HCT116 (cell line): ENCODE results near the gene FTO. TPM values are rescaled to one million over a fixed set of nuclear protein-coding genes. Genes with fewer than 3 reads are reported as not detected.

Source experiments
- ATAC-seq: fragments of 200-7000 bp; cut with Tn5 transposase; 2 replicates; pipeline ENCODE4 v1.9.1; 2020; ENCODE audit warnings: mild to moderate bottlenecking, moderate library complexity
- BruUV-seq: library from RNA; stranded (reverse); fragments of 400-500 nt; replicated peaks from 2 replicates; lab custom pipeline; 2021; lab: Mats Ljungman, UMichigan
- CTCF ChIA-PET: fragments of 300-600 bp; sonication (Branson Sonifier 250); formaldehyde crosslinking; loops from one replicate; lab custom pipeline; 2021; ENCODE audit warnings: antibody characterized with exemption; lab: Charles Lee
- POLR2A ChIA-PET: fragments of 300-600, 350-600 bp; sonication (Branson Sonifier 250); formaldehyde crosslinking; loops from one replicate; lab custom pipeline; 2021; ENCODE audit warnings: antibody characterized with exemption; lab: Charles Lee
- RAD21 ChIA-PET, 2 experiments: fragments of 300-600 bp; sonication (Branson Sonifier 250); formaldehyde crosslinking; loops; one replicate each; lab custom pipeline; 2023; ENCODE audit warnings: low total read pairs in 2 of 2; ENCODE audit not compliant: uncharacterized antibody in 2 of 2, unreplicated experiment in 2 of 2, low non-redundant PET in 1 of 2; lab: Charles Lee
- DNase-seq: peaks from one replicate; pipeline ENCODE4 v3.0.0-alpha.2; 2010; ENCODE audit warnings: low read depth, low spot score
- H2AFZ ChIP-seq: fragments of 200-600 bp; shearing (Covaris generic), sonication (generic); 2 replicates; pipeline ENCODE4 v1.6.1; 2017; ENCODE audit warnings: low read depth, mixed run types, mixed read lengths, antibody characterized with exemption, low read length; ENCODE audit not compliant: poor library complexity, severe bottlenecking
- H3K27ac ChIP-seq: 2 replicates; pipeline ENCODE4 v1.5.1; 2012; ENCODE audit warnings: low read depth, low read length
- H3K27me3 ChIP-seq: fragments of 200-600 bp; sonication (generic); 2 replicates; pipeline ENCODE4 v1.6.1; 2016; ENCODE audit warnings: mixed run types, low read length, mixed read lengths; ENCODE audit not compliant: insufficient read depth
- H3K36me3 ChIP-seq, 2 experiments: fragments of 200-500 bp in 1 of 2; fragments of 200-600 bp in 1 of 2; sonication (Bioruptor generic) in 1 of 2; sonication (generic) in 1 of 2; 2 replicates each; pipeline versions ENCODE4 v1.5.1 to v1.6.1; 2014 to 2016; ENCODE audit warnings: low read length in 2 of 2, inconsistent platforms in 1 of 2, mixed read lengths in 1 of 2, mixed run types in 1 of 2; ENCODE audit not compliant: insufficient read depth in 2 of 2, control insufficient read depth in 1 of 2
- H3K4me1 ChIP-seq, 2 experiments: fragments of 200-600 bp in 1 of 2; sonication (generic) in 1 of 2; 2 replicates each; pipeline versions ENCODE4 v1.5.1 to v1.6.1; 2012 to 2017; ENCODE audit warnings: low read length in 2 of 2, inconsistent platforms in 1 of 2, mild to moderate bottlenecking in 1 of 2, mixed read lengths in 1 of 2, mixed run types in 1 of 2, moderate library complexity in 1 of 2; ENCODE audit not compliant: insufficient read depth in 2 of 2, control insufficient read depth in 1 of 2
- H3K4me2 ChIP-seq: fragments of 200-600 bp; sonication (generic); 2 replicates; pipeline ENCODE4 v1.6.1; 2017; ENCODE audit warnings: mixed run types, low read length, mixed read lengths
- H3K4me3 ChIP-seq, 2 experiments: fragments of 200-600 bp in 1 of 2; sonication (generic) in 1 of 2; replicated peaks in 1 of 2; 2 replicates each; pipeline ENCODE4 v1.5.1; 2011 to 2016; ENCODE audit warnings: low read length in 2 of 2, control low read depth in 1 of 2, low read depth in 1 of 2, mild to moderate bottlenecking in 1 of 2, mixed read lengths in 1 of 2, mixed run types in 1 of 2
- H3K79me2 ChIP-seq: fragments of 200-600 bp; sonication (generic); 2 replicates; pipeline ENCODE4 v1.6.1; 2017; ENCODE audit warnings: mild to moderate bottlenecking, mixed run types, low read length, moderate library complexity, mixed read lengths; ENCODE audit not compliant: insufficient read depth
- H3K9ac ChIP-seq: fragments of 200-600 bp; sonication (generic); 2 replicates; pipeline ENCODE4 v1.6.1; 2016; ENCODE audit warnings: low read length, mixed read lengths
- H3K9me2 ChIP-seq: fragments of 200-600 bp; sonication (generic), shearing (Covaris generic); 2 replicates; pipeline ENCODE4 v1.6.1; 2017; ENCODE audit warnings: mixed run types, mild to moderate bottlenecking, moderate library complexity; ENCODE audit not compliant: insufficient read depth
- H3K9me3 ChIP-seq, 2 experiments: fragments of 200-500 bp in 1 of 2; fragments of 200-600 bp in 1 of 2; sonication (Bioruptor generic) in 1 of 2; sonication (generic) in 1 of 2; 2 replicates each; pipeline ENCODE4 v1.6.1; 2014 to 2017; ENCODE audit warnings: low read length in 2 of 2, mixed read lengths in 2 of 2, inconsistent platforms in 1 of 2, low read depth in 1 of 2, mild to moderate bottlenecking in 1 of 2, mixed run types in 1 of 2, moderate library complexity in 1 of 2; ENCODE audit not compliant: control insufficient read depth in 1 of 2, insufficient read depth in 1 of 2
- H4K20me1 ChIP-seq: fragments of 200-600 bp; sonication (generic), shearing (Covaris generic); 2 replicates; pipeline ENCODE4 v1.6.1; 2017; ENCODE audit warnings: mixed run types, mild to moderate bottlenecking, moderate library complexity; ENCODE audit not compliant: insufficient read depth
- CBX3 ChIP-seq: IDR thresholded peaks from 2 replicates; pipeline ENCODE4 v1.6.1; 2012; ENCODE audit warnings: low read depth
- CEBPB ChIP-seq: IDR thresholded peaks from 2 replicates; pipeline ENCODE4 v1.6.1; 2012; ENCODE audit warnings: low read depth
- EGR1 ChIP-seq: IDR thresholded peaks from 2 replicates; pipeline ENCODE4 v1.6.1; 2012; ENCODE audit warnings: low read depth
- ELF1 ChIP-seq: IDR thresholded peaks from 2 replicates; pipeline ENCODE4 v1.6.1; 2012; ENCODE audit warnings: low read depth, borderline replicate concordance
- EZH2 ChIP-seq: fragments of 200-600 bp; sonication (generic); IDR thresholded peaks from 2 replicates; pipeline ENCODE4 v1.6.1; 2017; ENCODE audit warnings: antibody characterized with exemption, mixed run types
- FOSL1 ChIP-seq: IDR thresholded peaks from 2 replicates; pipeline ENCODE4 v1.6.1; 2012; ENCODE audit warnings: low read depth
- POLR2A ChIP-seq: IDR thresholded peaks from 2 replicates; pipeline ENCODE4 v1.7.0; 2011; ENCODE audit warnings: borderline replicate concordance; ENCODE audit not compliant: insufficient read depth, insufficient read length; ENCODE audit errors: extremely low read depth
- POLR2AphosphoS5 ChIP-seq: IDR thresholded peaks from 2 replicates; pipeline ENCODE4 v1.6.1; 2011; ENCODE audit warnings: mild to moderate bottlenecking, low read depth, low read length, moderate library complexity
- RAD21 ChIP-seq: IDR thresholded peaks from 2 replicates; pipeline ENCODE4 v1.6.1; 2012; ENCODE audit warnings: low read depth, mild to moderate bottlenecking
- SIN3A ChIP-seq: IDR thresholded peaks from 2 replicates; pipeline ENCODE4 v1.6.1; 2012; ENCODE audit warnings: low read depth
- SRF ChIP-seq: IDR thresholded peaks from 2 replicates; pipeline ENCODE4 v1.6.1; 2012; ENCODE audit warnings: low read depth
- YY1 ChIP-seq: IDR thresholded peaks from 2 replicates; pipeline ENCODE4 v1.6.1; 2011; ENCODE audit warnings: low read length, low read depth, moderate library complexity, mild to moderate bottlenecking; ENCODE audit not compliant: insufficient replicate concordance; ENCODE audit errors: extremely low read depth
- ZFX ChIP-seq: fragments of 450-650 bp; IDR thresholded peaks from 2 replicates; pipeline ENCODE4 v1.6.1; 2017
- ZNF274 ChIP-seq: fragments of 200-500 bp; sonication (Bioruptor generic); IDR thresholded peaks from 2 replicates; pipeline ENCODE4 v1.6.1; 2014; ENCODE audit warnings: mild to moderate bottlenecking, low read depth, low read length, inconsistent platforms
- intact Hi-C: fragments of 100-400 bp; cut with micrococcal nuclease; formaldehyde crosslinking; loops from 2 replicates; pipeline ENCODE4 v1.10.0; 2022
- total RNA-seq: library from RNA; stranded (reverse); gene quantifications from one replicate; pipeline ENCODE4 v1.2.1, GENCODE V29; 2021; ENCODE audit not compliant: unreplicated experiment
- TF ChIP-seq, protein P1 (sequence below): IDR thresholded peaks from 2 replicates; pipeline ENCODE4 v1.6.1; 2012
- TF ChIP-seq, protein P2 (sequence below): IDR thresholded peaks from 2 replicates; pipeline ENCODE4 v1.6.1; 2012
- TF ChIP-seq, protein P3 (sequence below): IDR thresholded peaks from 2 replicates; pipeline ENCODE4 v1.6.1; 2011; ENCODE audit warnings: mild to moderate bottlenecking, low read length, moderate library complexity; ENCODE audit not compliant: insufficient replicate concordance; ENCODE audit errors: extremely low read depth

The FTO gene
- total RNA-seq, 1 experiment from 2014 or later, result 55.2 TPM

DNA sequence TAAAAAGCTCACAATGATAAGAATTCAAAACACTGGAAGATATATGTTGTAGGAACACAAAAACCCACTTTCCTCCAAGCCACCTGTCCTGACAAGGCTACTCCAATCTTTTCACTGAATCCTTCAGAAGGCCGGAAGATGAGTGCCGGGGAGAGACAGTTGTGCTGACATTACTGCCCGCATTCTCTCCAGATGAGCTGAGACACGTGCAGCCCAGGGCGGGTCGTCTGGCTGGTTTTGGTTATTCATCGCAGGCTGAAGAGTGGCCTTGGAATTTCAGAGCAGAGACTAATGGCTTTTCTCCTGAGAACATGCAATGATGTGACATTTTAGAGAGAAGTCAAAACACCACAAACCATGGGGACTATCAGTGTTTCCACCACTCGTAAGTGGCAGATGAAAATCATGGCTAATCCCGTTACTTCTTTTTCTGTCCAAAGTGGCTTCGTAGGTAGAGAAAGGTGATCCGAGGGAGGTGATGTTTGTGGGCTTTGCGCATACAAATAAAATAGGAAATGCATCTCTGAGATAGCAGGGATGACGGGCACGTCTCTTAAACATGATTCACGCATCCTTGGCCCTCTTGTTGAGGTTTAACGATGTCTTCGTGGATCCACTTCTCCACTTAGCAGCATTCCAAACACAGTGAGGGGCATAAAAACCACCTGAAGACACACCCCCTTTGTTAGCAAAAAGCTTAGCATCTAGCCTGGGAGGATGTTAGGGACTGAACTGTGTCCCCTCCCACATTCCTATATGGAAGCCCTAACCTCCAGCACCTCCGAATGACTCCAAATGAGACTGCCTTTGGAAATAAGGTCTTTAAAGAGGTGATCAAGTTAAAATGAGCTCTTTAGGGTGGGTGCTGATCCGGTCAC, 448.6 kb downstream of the FTO start (continued):
- TF ChIP-seq, protein P1, sequence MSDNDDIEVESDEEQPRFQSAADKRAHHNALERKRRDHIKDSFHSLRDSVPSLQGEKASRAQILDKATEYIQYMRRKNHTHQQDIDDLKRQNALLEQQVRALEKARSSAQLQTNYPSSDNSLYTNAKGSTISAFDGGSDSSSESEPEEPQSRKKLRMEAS, result no peak
- TF ChIP-seq CBX3 (no peak), POLR2A (no peak), ZFX (no peak), EZH2 (no peak), ELF1 (no peak)
- TF ChIP-seq, protein P2, sequence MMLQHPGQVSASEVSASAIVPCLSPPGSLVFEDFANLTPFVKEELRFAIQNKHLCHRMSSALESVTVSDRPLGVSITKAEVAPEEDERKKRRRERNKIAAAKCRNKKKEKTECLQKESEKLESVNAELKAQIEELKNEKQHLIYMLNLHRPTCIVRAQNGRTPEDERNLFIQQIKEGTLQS, result no peak

DNA sequence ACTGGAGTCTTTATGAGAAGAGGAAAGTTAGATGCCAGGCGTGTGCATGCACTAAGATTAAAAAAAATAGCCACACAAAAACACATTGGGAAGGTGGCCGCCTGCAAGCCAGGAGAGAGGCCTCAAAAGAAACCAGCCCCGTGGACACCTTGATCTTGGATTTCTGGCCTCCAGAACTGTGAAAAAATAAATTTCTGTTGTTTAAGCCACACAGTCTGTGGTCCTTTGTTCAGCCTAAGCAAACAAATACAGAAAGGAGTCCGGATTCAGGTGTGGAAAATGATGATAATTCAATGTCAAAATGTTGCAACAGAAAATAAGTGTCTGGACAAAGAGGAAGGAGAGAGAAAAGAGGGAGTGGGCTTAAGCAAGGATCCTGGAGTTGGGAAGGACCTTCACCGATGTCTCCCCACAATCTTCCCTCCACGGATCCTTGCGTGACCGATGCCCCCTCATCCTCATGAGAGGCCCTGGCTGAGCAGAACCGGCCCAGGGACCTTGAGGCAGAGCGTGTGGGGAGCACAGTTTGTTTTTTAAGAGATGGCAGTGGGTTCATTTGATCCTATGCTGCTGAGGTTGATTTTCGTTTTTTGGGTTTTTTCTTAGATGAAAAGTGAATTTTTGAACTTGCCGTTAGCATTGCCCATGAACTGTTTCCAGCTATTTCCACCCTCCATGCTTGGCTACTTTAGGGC, 449.4 kb downstream of the FTO start:
- BruUV-seq, result no TSS peak
- Histone ChIP-seq H3K27ac (no peak overlapping the region), H3K36me3 (no peaks in the 10 kb centered on the region), H4K20me1 (no peaks in the 10 kb centered on the region), H3K4me2 (no peak overlapping the region), H3K9ac (no peak overlapping the region), H3K79me2 (no peaks in the 10 kb centered on the region), H3K4me3 (no peak overlapping the region), H3K27me3 (peaks cover 13% of the 10 kb centered on the region; the same call in 1 of the 2 replicates), H2AFZ (no peak overlapping the region), H3K4me1 (no peaks in the 10 kb centered on the region), H3K9me2 (no peaks in the 10 kb centered on the region), H3K9me3 (no peaks in the 10 kb centered on the region)
- ATAC-seq (no peak), DNase-seq (no peak)
- TF ChIP-seq, protein P3, sequence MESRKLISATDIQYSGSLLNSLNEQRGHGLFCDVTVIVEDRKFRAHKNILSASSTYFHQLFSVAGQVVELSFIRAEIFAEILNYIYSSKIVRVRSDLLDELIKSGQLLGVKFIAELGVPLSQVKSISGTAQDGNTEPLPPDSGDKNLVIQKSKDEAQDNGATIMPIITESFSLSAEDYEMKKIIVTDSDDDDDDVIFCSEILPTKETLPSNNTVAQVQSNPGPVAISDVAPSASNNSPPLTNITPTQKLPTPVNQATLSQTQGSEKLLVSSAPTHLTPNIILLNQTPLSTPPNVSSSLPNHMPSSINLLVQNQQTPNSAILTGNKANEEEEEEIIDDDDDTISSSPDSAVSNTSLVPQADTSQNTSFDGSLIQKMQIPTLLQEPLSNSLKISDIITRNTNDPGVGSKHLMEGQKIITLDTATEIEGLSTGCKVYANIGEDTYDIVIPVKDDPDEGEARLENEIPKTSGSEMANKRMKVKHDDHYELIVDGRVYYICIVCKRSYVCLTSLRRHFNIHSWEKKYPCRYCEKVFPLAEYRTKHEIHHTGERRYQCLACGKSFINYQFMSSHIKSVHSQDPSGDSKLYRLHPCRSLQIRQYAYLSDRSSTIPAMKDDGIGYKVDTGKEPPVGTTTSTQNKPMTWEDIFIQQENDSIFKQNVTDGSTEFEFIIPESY, result no peak
- TF ChIP-seq POLR2AphosphoS5 (no peak), SIN3A (no peak), RAD21 (no peak), ZFX (no peak), FOSL1 (no peak), EZH2 (no peak), EGR1 (no peak), ZNF274 (no peak), YY1 (no peak), SRF (no peak), CEBPB (no peak)
- TF ChIP-seq, protein P1, result no peak
- ChIA-PET CTCF (no interaction called here), RAD21 (no interaction called here), POLR2A (no interaction called here)
- intact Hi-C loops, result no loop called here
